PC-9 (cell line): Measurements from ENCODE around the gene RPL13A.

Experiments used
- EZH2 ChIP-seq: fragments of 200-600 bp; sonication (generic); IDR thresholded peaks from 2 replicates; pipeline ENCODE4 v1.8.0; 2017; ENCODE audit warnings: antibody characterized with exemption, low read depth
- TF ChIP-seq, protein P1 (sequence below): fragments of 200-600 bp; sonication (generic); conservative IDR thresholded peaks from 2 replicates; pipeline ENCODE4 v1.6.1; 2017; ENCODE audit warnings: mixed run types, antibody characterized with exemption, mild to moderate bottlenecking, moderate library complexity

DNA sequence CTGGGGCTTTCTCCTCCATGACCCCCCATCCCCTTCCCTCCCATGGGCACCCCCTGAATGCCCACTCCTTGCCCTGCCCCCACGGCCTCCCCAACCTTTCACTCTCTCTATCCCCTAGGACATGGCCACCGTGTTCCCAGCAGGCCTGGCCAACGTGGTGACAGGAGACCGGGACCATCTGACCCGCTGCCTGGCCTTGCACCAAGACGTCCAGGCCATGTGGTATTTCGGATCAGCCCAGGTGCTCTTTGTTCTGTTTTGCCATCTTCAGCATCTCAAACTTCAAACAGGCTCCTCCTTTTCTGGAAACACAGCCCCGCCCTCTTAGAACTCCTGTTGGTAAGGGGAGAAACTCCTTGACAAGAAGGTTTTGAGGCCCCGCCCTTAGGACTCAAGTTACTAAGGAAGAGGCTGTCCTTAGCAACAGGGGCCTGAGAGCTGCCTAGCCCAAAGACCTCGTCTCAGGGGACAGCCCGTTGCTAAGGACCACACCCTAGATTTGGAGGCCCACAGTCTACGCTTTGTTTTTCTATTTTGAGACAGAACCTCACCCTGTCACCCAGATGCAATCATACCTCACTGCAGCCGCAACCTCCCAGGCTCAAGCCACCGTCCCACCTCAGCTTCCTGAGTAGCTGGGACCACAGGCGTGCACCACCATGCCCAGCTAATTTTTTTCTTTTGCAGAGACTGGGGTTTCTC is 18.5 kb upstream of the RPL13A start:
- TF ChIP-seq, protein P1, sequence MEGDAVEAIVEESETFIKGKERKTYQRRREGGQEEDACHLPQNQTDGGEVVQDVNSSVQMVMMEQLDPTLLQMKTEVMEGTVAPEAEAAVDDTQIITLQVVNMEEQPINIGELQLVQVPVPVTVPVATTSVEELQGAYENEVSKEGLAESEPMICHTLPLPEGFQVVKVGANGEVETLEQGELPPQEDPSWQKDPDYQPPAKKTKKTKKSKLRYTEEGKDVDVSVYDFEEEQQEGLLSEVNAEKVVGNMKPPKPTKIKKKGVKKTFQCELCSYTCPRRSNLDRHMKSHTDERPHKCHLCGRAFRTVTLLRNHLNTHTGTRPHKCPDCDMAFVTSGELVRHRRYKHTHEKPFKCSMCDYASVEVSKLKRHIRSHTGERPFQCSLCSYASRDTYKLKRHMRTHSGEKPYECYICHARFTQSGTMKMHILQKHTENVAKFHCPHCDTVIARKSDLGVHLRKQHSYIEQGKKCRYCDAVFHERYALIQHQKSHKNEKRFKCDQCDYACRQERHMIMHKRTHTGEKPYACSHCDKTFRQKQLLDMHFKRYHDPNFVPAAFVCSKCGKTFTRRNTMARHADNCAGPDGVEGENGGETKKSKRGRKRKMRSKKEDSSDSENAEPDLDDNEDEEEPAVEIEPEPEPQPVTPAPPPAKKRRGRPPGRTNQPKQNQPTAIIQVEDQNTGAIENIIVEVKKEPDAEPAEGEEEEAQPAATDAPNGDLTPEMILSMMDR: no peak
- no peak for TF ChIP-seq EZH2
